PFSK-1 (cell line): ENCODE measurements around the gene FAM120B.

ENCODE experiments used
- FOXP2 ChIP-seq: optimal IDR thresholded peaks from 2 replicates; pipeline ENCODE3; 2011; ENCODE audit warnings: borderline replicate concordance, control low read depth, inconsistent platforms; ENCODE audit not compliant: insufficient read depth; ENCODE audit errors: extremely low read length, extremely low read depth
- POLR2AphosphoS5 ChIP-seq: IDR thresholded peaks from 2 replicates; pipeline ENCODE4 v1.6.1; 2012; ENCODE audit warnings: low read depth, mild to moderate bottlenecking, control low read depth, low read length, moderate library complexity
- SIN3A ChIP-seq: IDR thresholded peaks from 2 replicates; pipeline ENCODE4 v1.6.1; 2012; ENCODE audit warnings: mild to moderate bottlenecking, low read length, moderate library complexity, borderline replicate concordance; ENCODE audit not compliant: insufficient read depth
- TAF1 ChIP-seq: IDR thresholded peaks from 2 replicates; pipeline ENCODE4 v1.6.1; 2012; ENCODE audit warnings: low read length, control low read depth, borderline replicate concordance; ENCODE audit not compliant: insufficient read depth
- TF ChIP-seq, protein P1 (sequence below), 2 experiments: IDR thresholded peaks; 2 replicates each; pipeline versions ENCODE4 v1.6.1 to v1.8.0; 2011 to 2012; ENCODE audit warnings: low read depth in 2 of 2, low read length in 2 of 2, control low read depth in 1 of 2, inconsistent platforms in 1 of 2, mild to moderate bottlenecking in 1 of 2, moderate library complexity in 1 of 2; ENCODE audit not compliant: insufficient read depth in 1 of 2

The FAM120B gene

DNA sequence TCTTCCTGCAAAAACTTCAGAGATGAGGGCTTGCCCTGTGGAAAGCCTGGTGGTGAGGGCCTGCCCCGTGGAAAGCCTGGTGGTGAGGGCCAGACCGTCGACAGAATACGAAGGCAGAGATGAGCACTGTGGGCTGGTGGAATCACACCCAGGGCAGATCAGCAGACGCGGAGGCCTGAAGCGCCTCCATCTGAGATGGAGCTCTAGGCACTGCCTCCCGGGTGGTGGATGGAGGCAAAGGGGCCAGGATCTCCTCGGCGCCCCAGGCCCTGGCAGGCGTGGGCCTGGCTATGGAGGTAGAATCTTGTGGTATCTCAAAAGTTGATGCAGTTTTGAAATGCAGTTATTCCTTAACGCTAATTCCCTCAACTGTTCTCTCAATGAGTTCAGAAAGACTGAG lies 141.8 kb downstream of the FAM120B start:
- TF ChIP-seq FOXP2 (no peak), TAF1 (no peak), SIN3A (no peak), POLR2AphosphoS5 (no peak)
- TF ChIP-seq, protein P1, sequence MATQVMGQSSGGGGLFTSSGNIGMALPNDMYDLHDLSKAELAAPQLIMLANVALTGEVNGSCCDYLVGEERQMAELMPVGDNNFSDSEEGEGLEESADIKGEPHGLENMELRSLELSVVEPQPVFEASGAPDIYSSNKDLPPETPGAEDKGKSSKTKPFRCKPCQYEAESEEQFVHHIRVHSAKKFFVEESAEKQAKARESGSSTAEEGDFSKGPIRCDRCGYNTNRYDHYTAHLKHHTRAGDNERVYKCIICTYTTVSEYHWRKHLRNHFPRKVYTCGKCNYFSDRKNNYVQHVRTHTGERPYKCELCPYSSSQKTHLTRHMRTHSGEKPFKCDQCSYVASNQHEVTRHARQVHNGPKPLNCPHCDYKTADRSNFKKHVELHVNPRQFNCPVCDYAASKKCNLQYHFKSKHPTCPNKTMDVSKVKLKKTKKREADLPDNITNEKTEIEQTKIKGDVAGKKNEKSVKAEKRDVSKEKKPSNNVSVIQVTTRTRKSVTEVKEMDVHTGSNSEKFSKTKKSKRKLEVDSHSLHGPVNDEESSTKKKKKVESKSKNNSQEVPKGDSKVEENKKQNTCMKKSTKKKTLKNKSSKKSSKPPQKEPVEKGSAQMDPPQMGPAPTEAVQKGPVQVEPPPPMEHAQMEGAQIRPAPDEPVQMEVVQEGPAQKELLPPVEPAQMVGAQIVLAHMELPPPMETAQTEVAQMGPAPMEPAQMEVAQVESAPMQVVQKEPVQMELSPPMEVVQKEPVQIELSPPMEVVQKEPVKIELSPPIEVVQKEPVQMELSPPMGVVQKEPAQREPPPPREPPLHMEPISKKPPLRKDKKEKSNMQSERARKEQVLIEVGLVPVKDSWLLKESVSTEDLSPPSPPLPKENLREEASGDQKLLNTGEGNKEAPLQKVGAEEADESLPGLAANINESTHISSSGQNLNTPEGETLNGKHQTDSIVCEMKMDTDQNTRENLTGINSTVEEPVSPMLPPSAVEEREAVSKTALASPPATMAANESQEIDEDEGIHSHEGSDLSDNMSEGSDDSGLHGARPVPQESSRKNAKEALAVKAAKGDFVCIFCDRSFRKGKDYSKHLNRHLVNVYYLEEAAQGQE (IDR thresholded peaks at IDR 0.05; ENCODE audit: insufficient read depth in 1 of 2, low read depth in 2 of 2, low read length in 2 of 2): no peak

DNA sequence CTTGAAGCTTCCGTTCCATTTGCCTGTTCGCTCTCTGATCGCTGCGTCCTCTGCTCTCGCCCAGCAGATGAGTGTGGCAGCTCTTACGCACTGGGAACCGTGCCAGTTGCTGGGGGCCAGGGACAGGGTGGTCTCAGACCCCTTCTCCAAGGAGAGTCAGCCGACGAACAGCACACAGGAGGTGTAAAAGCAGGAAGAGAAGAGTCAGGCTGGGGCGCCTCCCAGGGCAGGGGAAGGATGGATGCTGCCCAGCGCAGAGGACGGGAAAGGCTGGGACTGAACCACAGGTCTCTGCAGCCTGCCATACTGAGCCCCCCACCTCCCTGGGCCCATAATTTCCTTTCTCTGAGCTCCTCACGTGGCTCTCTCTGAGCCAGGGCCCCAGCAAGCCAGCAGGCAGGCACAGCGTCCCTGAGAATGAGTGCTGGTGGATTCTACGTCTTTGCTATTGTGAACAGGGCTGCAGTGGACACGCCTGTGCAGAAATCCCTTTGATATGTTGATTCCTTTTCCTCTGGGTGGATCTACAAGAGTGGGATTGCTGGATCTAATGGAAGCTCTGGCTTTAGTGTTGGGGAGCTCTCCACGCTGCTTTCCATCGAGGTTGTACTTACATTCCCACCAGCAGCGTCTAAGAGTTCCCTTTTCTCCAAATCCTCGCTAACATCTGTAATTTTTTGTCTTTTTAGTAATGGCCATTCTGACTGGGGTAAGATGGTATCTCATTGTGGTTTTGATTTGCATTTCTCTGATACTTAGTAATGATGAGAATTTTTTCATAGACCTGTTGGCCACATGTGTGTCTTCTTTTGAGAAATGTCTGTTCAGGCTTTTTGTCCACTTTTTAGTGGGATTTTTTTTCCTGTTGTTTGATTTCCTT lies 142.4 kb downstream of the FAM120B start:
- TF ChIP-seq POLR2AphosphoS5 (no peak), TAF1 (no peak)

DNA sequence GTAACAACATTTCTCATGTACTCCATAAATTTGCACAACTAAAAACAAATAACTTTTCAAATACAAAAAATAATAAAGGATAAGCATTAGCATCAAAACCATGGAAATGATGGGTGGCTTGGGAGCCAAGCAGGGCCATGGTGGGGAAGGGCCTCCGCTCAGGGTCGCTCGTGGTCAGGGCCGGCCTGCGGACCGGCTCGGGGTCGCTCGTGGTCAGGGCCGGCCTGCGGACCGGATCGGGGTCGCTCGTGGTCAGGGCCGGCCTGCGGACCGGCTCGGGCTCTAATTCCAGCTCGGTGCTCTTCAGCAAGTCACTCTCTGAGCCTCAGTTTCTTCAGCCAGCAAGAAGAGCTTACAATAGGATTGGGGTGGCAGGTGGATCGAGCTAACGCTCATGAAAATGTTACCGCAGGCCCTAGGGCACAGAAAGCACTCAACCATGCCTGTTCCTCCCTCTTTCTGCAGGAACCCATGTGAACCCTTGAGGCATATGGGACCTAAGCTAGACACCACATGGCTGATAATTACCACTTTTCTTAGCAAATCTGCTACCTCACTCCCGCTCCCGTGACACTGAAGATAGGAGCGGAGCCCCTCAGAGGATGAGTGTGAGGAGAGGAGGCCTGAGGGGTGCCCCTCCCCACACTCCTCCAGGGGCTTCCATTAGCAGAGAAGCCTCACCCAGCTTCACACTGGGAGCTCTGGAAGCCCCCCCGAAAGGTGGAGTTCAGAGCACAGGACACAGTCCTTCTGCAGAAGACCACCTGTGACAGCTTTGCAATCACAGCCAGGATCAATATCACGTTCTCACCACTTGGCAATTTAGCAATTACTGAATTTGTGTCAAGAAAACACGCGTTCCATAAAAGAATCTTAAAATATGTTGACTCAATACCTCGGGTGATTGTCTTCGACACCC lies 143.5 kb downstream of the FAM120B start:
- TF ChIP-seq SIN3A (no peak), POLR2AphosphoS5 (no peak), FOXP2 (no peak)

DNA sequence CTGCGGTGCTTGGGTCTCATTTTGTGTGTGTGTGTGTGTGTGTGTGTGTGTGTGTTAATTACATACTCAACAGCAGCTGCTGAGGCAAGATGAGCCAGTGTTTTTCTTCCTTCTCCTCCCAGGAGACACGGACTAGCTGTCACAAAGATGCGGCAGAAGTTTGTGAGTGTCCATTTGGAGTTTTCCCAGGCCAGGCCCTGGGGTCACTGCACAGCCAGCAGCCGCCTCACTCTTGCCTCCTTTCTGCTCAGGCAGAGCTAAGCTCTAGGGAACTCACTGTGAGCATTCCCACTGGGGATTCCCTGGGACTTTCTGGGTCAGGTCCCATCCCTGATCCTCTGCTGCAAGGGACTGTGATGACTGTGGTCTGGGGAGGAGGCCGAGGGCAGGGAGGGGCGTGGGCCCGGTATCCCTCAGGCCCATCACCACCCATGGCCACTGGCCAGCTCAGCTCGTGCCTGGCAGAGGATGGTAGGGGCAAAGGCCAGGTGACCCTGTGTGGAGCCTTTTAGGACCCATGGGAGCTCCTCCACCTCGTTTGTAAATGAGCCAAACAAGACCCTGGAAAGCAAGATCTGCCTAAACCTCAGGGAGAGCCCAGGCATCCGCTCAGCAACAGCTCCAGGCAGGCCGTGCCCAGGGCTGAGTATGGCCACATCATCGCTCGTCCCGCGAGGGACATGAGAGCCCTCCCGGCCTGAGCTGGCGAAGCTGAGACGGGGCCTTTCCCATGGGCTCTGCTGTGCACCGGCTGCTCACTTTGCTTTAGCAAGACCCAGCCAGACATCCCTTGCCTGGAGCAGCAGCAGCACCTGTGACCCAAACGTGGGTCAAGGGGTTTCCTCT lies 144.6 kb downstream of the FAM120B start:
- TF ChIP-seq POLR2AphosphoS5: no peak
- TF ChIP-seq, protein P1 (IDR thresholded peaks at IDR 0.05; ENCODE audit: insufficient read depth in 1 of 2, low read depth in 2 of 2, low read length in 2 of 2): no peak
- no peak for TF ChIP-seq TAF1
- no peak for TF ChIP-seq FOXP2
- no peak for TF ChIP-seq SIN3A

DNA sequence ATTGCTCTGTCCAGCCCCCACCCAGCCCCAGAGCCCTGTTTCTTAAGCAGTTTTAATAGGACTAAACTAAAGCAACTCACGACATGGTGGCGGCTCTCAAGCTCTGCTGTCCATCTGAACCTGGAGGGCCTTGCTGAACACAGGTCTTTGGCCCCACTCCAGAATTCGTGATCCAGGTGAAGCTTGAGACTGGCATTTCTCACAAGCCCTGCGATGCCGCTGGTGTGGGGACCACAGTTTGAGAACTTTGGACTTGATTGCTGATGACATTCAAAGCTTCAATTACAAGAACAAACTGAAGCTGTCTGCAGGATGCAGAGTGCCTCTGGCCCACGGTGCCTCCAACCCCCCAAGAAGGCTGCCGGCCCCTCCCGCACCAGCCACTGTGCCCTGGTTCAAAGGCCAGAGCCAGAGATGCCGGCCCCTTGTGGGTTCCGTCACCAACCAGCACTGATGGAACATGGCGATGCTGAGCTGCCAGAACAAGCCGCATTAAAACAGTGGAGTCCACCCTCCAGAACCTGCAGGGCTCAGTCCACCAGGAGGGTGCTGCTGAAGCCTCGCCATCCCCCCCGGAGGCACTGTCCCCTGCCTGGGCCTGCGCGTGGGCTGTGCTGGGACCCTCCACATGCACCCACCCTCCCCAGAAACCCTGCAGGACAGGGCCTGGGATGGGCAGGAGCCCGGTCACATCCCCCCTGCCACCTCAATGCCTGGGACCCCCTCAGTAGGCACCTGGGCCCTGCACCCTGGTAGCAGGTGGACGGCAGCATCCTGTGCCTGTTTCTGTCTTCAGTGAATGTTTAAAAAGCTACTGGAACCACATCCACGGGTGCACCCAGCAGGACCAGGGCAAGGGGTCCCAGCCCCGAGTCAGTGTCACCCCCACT lies 145.4 kb downstream of the FAM120B start:
- TF ChIP-seq POLR2AphosphoS5 (no peak), FOXP2 (no peak), SIN3A (no peak), TAF1 (no peak)
- TF ChIP-seq, protein P1 (IDR thresholded peaks at IDR 0.05; ENCODE audit: insufficient read depth in 1 of 2, low read depth in 2 of 2, low read length in 2 of 2): no peak
